ENCODE data around the gene GATAD2A. TPM values are rescaled to one million over a fixed set of nuclear protein-coding genes. Genes with fewer than 3 reads are reported as not detected.
"Not testable (repeated sequence)": the region's sequence is repeated elsewhere in the genome, so short reads cannot be mapped to it uniquely, and the experiment has no call there.

The GATAD2A gene
- total RNA-seq, 1 donor from 2014 or later: 135 TPM

DNA sequence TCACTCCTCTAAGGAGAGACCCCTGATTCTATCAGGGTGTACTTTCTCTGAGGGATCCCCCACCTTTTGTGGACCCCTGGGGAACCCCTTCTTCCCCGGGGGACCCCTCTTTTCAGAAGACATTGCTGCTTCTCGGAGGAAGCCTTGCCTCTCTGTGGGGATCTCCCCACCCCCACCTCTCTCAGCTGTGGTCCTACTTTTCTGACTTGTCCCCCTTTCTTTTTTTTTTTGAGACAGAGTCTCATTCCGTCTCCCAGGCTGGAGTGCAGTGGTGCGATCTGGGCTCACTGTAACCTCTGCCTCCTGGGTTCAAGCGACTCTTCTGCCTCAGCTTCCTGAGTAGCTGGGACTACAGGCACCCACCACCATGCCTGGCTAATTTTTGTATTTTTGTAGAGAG, 18.4 kb upstream of the GATAD2A start:
- intact Hi-C loops (cut with micrococcal nuclease): no loop called here

- intact Hi-C loops (cut with micrococcal nuclease): no loop called here
Observed at GRCh38 chr19:19388568-19389555, 16.6 kb upstream of the GATAD2A start.

GRCh38 chr19:19389683-19390082, 15.8 kb upstream of the GATAD2A start:
- intact Hi-C loops (cut with micrococcal nuclease): not testable (repeated sequence)

DNA sequence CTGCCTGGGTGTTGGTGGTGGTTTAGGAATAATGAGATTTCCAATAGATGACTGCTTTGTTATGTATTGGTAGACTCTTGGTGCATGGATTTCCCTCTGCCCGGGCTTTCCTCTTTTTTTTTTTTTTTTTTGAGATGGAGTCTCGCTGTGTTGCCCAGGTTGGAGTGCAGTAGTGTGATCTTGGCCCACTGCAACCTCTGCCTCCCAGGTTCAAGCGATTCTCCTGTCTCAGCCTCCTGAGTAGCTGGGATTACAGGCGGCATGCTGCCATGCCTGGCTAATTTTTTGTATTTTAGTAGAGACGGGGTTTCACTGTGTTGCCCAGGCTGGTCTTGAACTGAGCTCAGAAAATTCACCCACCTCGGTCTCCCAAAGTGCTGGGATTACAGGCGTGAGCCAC, 11.1 kb upstream of the GATAD2A start:
- intact Hi-C loops (cut with micrococcal nuclease): loop anchor here (1.0 kb wide), 1 partner anchor 9 kb away; no protein-coding TSS in a partner anchor

- intact Hi-C loops (cut with micrococcal nuclease): loop anchor here (10.0 kb wide), 1 partner anchor 1025 kb away; no protein-coding TSS in a partner anchor
Observed at GRCh38 chr19:19399733-19400433, 5.6 kb upstream of the GATAD2A start.

DNA sequence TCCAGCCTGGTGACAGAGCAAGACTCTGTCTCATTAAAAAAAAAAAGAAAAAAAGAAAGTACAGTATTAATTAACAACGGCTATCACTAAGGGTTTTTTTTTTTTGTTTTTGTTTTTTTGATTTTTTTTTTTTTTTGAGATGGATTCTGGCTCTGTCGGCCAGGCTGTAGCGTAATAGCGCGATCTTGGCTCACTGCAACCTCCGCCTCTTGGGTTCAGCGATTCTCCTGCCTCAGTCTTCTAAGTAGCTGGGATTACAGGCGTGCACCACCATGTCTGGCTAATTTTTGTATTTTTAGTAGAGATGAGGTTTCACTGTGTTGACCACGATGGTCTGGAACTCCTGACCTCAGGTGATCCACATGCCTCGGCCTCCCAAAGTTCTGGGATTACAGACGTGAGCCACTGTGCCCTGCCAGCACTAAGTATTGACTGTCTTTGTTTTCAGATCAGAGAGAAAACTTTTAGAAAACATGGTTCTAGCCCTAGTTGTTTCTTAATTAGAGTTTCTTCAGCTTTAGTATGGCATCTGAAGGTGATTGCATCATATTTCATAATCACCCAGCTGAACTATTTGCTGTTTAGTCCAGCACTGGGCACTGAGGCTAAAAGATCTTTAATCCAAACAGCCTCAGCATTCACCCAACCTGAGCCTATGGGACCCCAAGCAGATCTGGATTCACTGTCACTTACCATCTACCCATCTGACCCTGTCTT, 2.7 kb upstream of the GATAD2A start:
- intact Hi-C loops (cut with micrococcal nuclease): loop anchor here (10.0 kb wide), 1 partner anchor 1022 kb away; no protein-coding TSS in a partner anchor

GRCh38 chr19:19403373-19403901, 2.0 kb upstream of the GATAD2A start:
- intact Hi-C loops (cut with micrococcal nuclease): loop anchor here (10.0 kb wide), 1 partner anchor 1021 kb away; no protein-coding TSS in a partner anchor

GRCh38 chr19:19405971-19406877, 749 bp downstream of the GATAD2A start:
- intact Hi-C loops (cut with micrococcal nuclease): loop anchor here (1.0 to 10.0 kb wide), 9 partner anchors 21 to 1019 kb away; partner anchors contain the start of genes BORCS8, KLHL26, MAU2 and RFXANK

- intact Hi-C loops (cut with micrococcal nuclease): loop anchor here (1.0 to 10.0 kb wide), 5 partner anchors 37 to 1018 kb away; partner anchors contain the start of gene KLHL26
Observed at GRCh38 chr19:19406878-19407632, 1.6 kb downstream of the GATAD2A start.

GRCh38 chr19:19407633-19407930, 2.1 kb downstream of the GATAD2A start:
- intact Hi-C loops (cut with micrococcal nuclease): loop anchor here (1.0 to 10.0 kb wide), 4 partner anchors 41 to 1017 kb away; partner anchors contain the start of gene KLHL26

- intact Hi-C loops (cut with micrococcal nuclease): loop anchor here (5.0 to 10.0 kb wide), 2 partner anchors 772 to 1016 kb away; partner anchors contain the start of gene KLHL26
Observed at GRCh38 chr19:19409205-19409604, 3.7 kb downstream of the GATAD2A start.

GRCh38 chr19:19409631-19410030, 4.2 kb downstream of the GATAD2A start:
- intact Hi-C loops (cut with micrococcal nuclease): loop anchor here (5.0 to 10.0 kb wide), 2 partner anchors 772 to 1015 kb away; partner anchors contain the start of gene KLHL26

GRCh38 chr19:19410553-19411550, 5.4 kb downstream of the GATAD2A start:
- intact Hi-C loops (cut with micrococcal nuclease): no loop called here

GRCh38 chr19:19416280-19416679, 10.8 kb downstream of the GATAD2A start:
- intact Hi-C loops (cut with micrococcal nuclease): no loop called here

DNA sequence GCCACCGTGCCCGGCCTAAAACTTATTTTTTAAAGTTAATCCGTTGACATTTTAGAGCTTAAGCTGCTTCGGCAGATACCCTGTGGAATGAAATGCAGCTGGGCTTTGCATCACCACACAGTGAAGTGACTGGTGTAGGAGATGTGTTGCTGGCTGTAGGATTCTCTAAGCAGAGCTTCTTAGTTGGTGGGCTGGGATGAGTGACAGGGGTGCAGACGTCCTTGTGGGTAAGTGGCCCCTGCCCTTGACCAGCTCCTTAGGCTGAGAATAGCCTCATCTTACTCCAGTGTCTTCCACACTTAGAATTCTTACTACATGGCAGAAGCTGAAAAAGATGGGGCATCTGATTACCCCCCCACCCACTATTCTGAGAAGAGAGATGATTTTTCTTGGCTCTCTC, 11.6 kb downstream of the GATAD2A start:
- intact Hi-C loops (cut with micrococcal nuclease): no loop called here

- intact Hi-C loops (cut with micrococcal nuclease): no loop called here
Observed at GRCh38 chr19:19417628-19418245, 12.3 kb downstream of the GATAD2A start.

- intact Hi-C loops (cut with micrococcal nuclease): no loop called here
Observed at GRCh38 chr19:19418555-19419260, 13.2 kb downstream of the GATAD2A start.
